CD4-positive, alpha-beta T cell treated with Interleukin-6 at 100 ng/mL for 8 hours (primary cell): ENCODE data around the gene BID.

Source experiments
- DNase-seq: peaks from one replicate; pipeline ENCODE4 v3.0.0-alpha.2; 2020; ENCODE audit warnings: mixed read lengths, low spot score

BID gene

GRCh38 chr22:17783773-17784480 lies 9.7 kb upstream of the BID start:
- DNase-seq: no peak

- DNase-seq: no peak
Measured at GRCh38 chr22:17783312-17783711, 9.0 kb upstream of the BID start.

GRCh38 chr22:17782621-17783020 lies 8.4 kb upstream of the BID start:
- no peak for DNase-seq

- DNase-seq: no peak
Measured at GRCh38 chr22:17782158-17782557, 7.9 kb upstream of the BID start.

GRCh38 chr22:17781319-17782031 lies 7.2 kb upstream of the BID start:
- DNase-seq: peak; percentile 41

- no peak for DNase-seq
Measured at GRCh38 chr22:17780741-17781318, 6.6 kb upstream of the BID start.

GRCh38 chr22:17780116-17780740 lies 6.0 kb upstream of the BID start:
- DNase-seq: no peak

GRCh38 chr22:17779286-17780115 lies 5.2 kb upstream of the BID start:
- DNase-seq: no peak

- DNase-seq: no peak
Measured at GRCh38 chr22:17778412-17778976, 4.2 kb upstream of the BID start.

- no peak for DNase-seq
Measured at GRCh38 chr22:17777717-17778044, 3.4 kb upstream of the BID start.

GRCh38 chr22:17777005-17777716 lies 2.9 kb upstream of the BID start:
- peak; percentile 74 for DNase-seq

- DNase-seq: no peak
Measured at GRCh38 chr22:17775781-17776465, 1.7 kb upstream of the BID start.

GRCh38 chr22:17774926-17775685 lies 837 bp upstream of the BID start:
- no peak for DNase-seq

- peak; percentile 41 for DNase-seq
Measured at GRCh38 chr22:17773606-17774205, 563 bp downstream of the BID start.

GRCh38 chr22:17772958-17773605 lies 1.2 kb downstream of the BID start:
- DNase-seq: no peak

- no peak for DNase-seq
Measured at GRCh38 chr22:17772249-17772957, 1.9 kb downstream of the BID start.

GRCh38 chr22:17770180-17771077 lies 3.8 kb downstream of the BID start:
- DNase-seq: no peak
